ENCODE results near the gene LYPD6.

The LYPD6 gene

DNA sequence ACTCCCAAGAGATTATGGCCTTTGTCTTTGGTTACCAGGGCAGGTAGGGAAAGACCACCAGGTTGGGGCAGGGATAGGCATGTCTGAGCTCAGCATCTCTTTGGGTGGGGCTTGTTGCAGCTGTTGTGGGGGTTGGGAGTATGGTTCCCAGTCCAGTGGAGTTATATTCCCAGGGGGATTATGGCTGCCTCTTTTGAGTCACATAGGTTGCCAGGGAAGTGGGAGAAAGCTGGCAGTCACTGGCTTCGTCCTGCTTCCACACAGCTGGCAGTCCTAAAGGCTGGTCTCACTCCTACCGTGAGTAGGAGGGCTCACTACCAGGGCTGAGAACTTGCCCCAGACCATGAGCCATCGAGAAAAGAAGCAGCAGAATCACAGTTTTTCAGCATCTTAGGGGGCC, 79.1 kb downstream of the LYPD6 start:
- DNase-seq (ENCODE audit: low spot score) = no peak

DNA sequence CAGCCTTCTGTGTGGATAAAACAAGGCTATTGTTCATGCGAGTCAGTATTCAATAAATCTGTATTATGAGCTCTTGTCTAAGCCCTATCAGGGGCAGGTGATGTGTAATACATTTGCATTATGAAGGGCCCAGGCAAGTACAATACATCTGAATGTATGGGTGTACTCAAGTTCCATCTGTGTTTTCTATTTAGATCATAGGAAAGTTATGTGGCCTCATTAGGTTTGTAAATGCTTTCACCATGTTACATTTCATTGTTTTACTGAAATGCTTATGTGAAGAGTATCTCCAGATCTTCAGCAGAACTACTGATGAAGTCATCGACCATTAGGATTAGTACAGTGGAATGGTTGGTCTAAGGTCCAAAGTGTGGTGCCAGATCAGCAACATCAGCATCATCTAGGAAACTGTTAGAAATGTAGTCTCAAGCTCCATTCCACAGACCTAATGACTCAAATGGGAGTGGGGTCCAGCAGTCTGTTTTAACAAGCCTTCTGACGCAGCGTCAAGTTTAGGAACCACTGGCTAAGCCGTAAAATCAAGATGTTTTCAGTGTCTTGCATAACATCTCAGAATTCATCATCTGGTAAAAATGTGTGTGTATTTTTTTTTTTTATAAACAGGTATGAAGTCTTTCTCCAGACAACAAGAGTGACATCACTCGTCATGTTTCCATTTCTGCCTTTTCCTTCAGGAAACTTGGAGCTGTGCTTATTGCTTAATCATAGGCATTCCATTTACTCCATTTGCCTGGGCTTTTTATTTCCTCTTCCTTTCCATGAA, 80.5 kb downstream of the LYPD6 start:
- no peak for DNase-seq (ENCODE audit: low spot score)

DNA sequence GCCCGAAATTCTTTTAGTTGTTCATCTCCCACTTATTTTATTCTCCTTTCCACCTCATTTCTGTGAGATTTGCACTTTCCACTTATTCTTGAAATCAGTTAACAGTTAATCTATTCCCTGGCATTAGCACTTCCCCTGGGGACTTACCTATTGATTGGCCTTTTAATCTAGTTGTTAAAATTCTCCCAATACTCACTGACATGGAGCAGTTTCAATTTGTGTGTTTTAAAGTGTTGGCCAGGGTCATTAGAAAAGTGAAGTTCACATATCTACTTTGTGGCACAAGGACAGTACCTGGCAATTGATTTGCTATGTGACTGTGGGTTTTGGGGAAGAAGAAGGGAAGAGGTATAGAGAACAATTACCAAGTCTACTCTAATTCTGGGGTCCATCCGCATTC, 83.1 kb downstream of the LYPD6 start:
- no peak for DNase-seq (ENCODE audit: low spot score)

DNA sequence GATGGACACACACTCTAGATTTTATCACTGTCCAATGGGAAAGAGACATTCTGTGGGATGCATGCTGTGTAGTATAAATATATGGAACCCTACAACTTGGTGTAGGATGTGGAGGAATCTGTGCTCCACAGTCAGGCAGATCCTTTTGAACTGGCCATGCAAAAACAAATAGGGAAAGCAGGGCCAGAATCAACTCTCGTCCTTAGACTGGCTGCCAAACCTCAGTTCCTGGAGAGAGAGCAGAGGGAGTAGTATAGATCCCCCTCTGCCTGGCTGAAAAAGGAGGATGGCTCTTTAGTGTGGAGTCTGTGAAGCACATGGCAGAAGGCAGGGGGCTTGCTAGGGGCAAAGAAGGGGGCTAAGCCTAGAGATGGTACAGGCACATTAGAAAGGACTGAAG, 84.7 kb downstream of the LYPD6 start:
- no peak for DNase-seq (ENCODE audit: low spot score)

DNA sequence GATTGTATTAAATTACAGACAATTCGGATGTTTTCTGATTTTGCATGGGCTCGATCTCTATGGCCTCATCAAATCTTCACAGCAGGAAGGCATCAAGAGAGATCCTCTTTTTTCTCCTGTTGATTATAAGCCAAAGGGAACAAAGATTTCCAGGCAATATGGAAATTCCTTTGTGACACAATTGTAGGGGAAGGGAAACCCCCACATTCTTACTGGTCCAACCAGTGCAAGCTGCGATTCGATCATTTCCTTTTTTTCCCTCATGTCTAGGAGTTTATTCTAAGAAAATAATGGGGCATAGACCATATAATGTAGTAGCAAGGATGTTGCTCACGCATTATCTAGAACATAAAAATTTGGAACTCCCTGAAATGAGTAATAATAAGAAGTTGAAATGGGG, 87.7 kb downstream of the LYPD6 start:
- DNase-seq (ENCODE audit: low spot score) = no peak

DNA sequence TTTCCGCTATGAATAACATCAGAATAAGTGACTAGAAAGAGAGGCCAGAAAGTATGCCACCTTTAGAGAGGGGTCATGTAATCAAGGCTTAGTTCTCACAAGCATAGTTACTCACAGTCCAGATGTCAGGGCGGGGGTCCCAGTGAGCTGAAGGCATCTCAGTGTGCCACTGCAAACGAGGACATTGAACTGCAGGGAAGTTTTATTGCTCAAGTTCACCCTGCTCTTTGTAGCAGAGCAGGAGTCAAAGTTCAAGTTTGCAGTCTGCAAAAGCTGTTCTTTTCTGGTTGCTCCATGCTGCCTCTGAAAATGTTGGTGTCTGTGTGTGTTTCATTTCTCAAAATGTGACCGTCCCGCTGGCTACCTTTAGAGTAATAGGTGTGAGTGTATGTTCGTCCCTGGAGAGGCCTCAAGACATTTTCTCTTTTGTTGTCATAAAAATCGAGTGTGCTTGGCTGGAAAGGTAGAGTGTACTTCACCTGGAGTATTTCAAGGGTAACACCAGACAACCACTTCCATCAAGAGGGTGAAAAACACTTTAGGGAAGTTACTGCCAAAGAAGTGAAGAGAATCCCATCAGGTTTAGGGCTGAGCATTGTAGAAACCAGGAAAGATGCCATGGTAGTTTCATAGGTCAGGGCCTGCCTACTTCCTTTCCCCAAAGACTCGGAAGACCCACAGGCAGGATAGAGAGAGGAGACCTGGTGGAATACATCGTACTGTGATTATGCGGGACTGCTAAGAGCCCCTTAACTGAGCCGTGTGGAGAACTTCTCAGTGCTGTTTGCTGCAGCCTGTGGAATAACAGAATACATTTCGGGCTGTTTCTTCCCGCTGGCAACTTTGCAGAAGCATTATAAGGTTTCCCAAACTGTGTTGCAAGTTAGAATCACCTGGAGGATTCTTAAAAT, 89.9 kb downstream of the LYPD6 start:
- DNase-seq (ENCODE audit: low spot score) = no peak

DNA sequence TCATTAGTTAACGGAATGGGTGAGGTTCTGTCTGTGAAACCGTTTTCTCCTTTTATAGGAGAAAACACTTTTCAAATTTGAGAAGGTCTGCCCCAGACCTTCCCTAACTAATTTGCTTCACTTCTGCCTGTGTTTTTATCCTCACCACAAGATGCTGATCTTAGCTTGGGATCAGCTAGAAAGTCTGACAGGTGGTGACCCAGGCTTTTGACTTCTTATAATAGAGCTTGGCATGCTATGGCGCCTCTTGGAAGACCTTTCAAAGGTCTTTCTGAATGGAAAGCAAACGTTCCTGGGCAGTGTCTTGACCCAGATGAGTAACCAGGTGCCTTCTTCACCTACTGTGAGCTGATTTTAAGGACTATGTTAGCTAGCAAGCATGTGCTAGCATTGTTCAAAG, 91.4 kb downstream of the LYPD6 start:
- no peak for DNase-seq (ENCODE audit: low spot score)

DNA sequence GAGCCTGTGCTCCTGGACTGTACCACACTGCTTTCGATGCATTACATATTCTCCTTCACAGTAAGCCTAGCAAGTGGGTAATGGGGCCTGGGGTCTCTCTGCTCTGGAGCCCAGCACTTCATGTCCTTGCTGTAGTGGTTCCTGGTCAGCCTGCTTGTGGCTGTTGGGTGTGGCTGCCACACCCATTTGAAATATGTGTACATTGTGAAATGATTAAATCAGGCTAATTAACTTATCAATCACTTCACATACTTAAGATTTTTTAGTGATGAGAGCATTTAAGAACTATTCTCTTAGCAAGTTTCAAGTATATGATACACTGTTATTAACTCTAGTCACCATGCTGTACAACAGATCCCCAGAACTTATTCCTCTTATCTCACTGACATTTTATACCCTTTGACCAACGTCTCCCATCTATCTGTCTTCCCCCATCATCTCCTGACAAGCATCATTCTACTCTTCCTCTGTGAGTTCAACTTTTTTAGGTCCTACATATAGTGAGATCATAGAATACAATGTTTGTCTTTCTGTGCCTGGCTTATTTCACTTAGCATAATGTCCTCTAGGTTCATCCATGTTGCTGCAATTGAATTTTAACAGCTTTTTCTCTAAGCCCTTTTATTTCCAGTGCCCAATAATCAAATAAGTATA, 92.1 kb downstream of the LYPD6 start:
- no peak for DNase-seq (ENCODE audit: low spot score)

DNA sequence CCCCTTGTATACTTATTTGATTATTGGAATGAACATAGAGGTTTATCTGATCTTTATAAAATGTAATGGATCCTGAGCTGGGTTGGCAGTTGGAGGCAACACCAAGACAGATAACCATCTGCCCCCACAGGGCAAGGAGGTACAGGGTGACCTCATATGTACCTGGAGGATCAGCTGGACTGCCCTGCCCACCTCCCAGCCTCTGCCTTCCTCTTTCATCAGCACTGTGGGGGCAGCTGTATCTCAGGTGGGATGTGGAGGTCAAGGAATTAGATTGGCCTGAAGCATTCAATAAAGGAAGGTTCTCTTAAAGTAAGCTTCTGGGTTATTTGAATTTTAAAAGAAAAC, 92.6 kb downstream of the LYPD6 start:
- DNase-seq (ENCODE audit: low spot score) = no peak

DNA sequence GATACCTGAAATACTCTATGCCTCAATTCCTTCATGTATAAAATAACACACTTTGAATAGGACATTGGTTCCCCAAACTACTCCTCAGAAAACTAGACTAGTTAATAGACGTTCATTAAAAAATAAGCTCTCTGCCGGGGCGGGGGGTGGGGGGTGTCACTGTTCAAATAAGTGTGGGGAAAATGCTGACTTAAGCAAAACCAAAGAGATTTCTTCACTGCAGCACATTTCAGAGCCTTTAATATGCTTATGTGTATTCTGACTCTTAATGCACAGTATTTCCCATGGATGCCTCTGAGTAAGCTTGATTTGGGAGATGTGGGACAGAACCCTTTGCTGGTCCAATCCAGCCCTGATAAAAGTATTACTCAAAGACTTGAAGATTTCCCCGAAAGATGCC, 93.2 kb downstream of the LYPD6 start:
- DNase-seq (ENCODE audit: low spot score) = no peak

DNA sequence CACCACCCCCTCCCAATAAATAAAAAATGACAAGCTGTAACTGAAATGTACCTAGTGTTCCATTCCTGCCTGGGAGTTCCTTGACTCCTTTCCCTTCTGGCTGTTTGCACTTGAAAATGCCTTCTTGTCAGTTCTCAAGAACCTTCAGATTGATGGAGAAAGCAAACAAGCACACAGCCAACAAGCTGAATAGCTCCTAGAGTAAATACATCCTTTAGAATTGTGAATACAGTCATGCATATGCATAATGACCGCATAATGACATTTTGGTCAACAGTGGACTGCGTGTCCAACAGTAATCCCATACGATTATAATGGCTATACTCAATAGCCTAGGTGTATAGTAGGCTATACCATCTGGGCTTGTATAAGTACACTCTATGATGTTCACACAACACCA, 97.0 kb downstream of the LYPD6 start:
- DNase-seq (ENCODE audit: low spot score) = no peak

DNA sequence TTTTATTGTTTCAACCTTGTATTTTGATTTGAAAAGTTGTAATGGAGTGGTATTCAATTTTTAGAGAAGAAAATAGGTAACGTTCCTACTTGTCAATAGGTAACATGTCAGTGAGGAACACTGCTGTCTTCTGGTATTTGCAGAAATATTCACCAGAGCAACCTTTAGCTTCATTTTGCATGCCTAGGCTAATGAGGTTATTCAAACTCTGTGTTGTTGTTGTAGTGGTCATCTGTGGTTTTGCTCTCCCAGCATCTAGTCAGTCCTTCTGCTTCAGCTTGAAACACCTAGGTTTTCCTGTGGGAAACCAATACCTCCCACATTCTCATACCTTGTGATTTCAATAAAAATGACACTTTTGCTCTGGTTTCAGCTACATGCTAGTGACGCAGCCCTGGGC, 98.4 kb downstream of the LYPD6 start:
- no peak for DNase-seq (ENCODE audit: low spot score)

DNA sequence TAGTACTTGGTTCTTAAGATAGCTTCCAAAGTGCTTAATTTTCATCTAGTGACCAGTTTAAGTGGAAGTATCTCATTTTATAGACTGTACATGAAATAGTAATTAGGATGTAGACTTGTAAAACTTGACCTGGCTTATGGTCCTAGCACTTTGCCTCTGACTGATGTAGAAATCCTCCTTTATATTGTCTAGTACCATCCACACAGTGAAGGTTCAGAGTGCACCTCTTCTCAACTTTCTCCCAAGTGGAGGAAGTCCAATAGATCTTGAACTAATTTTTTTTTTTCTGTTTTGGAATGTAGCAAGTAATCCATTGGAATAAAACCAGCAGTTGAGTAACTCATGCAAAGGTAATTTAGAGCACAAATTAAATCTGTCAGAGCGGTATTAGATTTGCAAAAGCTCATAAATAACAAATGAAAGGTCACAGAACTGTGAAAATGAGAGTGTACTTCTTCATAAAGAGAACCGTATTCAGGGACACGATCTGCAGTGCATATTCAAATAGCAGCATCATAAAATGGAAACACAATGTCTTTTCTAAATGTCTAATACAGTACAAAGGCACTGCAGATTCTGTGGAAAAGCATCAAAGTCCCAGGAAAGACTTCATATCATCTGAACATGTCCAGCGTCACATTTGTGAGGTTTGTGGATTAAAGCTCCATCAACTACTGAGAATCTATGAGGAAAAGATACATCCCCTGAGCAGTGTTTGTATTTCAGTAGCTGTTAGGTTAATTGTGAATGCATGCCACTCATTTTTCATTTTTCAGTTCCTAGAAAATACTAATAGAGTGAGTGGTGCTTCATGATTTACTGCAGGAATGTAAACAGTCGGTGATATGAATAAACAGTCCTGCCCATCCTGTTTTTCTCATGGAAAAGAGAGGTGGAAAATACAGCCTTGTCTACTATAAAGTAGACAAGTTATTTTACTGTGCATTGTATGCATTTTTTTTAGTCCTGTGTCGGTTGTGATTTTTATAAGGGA, 100.7 kb downstream of the LYPD6 start:
- no peak for DNase-seq (ENCODE audit: low spot score)

DNA sequence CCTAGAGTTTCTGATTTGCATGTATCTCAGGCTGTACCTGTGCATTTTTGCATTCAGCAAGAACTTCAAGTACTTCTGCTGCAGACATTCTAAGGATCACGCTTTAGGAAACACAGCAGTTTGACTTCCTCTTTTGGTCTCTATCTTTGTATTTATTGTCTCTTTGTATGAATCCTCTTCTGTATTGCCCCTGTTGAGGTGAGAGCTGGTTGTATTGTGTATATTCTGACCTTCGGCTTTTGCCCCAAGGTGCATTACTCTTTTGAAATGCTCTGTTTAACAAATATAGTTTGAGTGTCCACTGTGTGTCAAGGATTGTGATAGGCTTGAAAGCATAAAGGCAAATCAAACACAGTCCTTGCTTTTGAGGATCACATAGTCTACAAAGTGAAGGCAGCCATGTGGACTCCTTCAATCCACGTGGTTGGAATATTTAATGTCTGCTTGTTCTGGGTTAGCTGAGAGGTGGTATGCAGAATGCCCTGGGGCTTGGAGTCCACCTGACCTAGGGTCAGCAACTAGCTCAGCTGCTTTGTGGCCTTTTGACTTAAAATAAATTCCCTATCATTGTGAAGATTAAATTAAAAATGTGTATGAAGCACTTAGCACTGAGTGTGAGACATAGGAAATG, 108.1 kb downstream of the LYPD6 start:
- DNase-seq (ENCODE audit: low spot score) = no peak

DNA sequence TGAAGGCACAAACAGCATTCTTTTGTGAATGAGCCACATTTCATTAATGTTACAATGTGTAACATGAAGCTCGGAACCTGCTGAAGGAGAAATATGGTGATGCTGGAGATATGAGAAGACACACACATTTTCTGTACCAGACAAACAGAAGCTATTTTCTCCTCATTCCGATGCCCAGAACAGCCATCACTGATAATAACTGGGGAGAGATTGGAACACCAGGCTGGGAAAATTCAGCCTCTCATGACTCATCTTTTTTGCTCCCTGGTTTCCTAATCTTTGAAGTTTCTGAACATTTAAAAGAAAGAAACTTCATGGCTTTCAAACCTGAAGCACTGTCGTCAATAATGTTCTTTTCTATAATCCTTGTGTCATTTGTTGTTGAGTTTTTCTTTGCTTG, 110.9 kb downstream of the LYPD6 start:
- DNase-seq (ENCODE audit: low spot score) = no peak

DNA sequence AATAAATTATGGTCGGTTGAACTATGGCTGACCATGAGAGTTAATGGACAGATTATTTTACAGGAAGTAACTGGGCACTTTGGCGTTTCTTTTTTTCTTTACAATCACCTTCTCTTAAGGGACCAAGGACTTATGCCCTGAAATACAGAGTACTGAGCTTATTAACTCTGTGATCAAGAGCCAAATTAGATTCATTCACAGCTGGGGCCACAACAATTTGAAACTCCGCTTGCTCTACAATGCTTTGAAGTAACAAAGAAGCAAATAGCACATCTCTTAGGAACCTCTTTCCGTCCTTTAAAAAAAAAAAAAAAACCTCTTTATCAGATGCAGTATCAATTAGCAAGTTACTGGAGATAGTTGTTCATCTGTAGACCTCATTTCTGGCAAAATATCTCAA, 112.0 kb downstream of the LYPD6 start:
- DNase-seq (ENCODE audit: low spot score) = no peak

DNA sequence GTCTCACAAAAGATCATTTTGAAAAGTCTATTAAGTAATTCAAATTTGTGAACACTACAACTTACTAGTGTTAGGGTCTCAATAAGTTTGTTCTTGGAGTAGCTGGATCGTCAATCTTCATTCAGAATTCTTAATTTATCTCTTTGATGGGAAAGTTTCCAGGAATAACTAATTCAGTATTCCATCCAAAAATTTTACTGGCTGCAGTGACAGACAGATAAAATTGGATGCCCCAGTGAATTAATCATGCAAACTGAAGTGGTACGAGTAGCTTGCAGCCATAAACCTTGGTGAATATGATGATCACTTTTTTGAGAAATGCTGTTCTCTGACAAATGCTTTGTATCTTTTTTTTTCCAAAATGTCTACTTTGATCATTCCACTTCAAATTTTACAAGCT, 112.8 kb downstream of the LYPD6 start:
- DNase-seq (ENCODE audit: low spot score) = no peak

DNA sequence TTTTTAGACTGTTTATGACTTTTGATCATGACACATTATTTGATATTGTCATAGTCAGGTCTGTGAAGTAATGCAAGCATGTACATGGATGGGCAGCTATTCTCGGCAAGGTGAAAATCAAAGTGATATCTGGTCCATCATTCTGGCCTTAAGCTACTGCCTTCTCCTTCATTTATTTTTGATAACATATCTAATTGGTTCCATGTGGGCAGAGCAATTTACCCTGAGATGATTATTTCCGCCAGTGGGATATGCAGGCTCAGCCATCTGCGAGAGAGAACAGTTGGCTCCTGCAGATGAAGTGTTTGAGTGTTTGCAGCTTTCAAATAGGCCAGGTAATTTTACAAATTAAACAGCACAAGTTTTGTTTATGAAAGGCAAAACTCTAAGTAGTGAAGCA, 116.4 kb downstream of the LYPD6 start:
- no peak for DNase-seq (ENCODE audit: low spot score)

DNA sequence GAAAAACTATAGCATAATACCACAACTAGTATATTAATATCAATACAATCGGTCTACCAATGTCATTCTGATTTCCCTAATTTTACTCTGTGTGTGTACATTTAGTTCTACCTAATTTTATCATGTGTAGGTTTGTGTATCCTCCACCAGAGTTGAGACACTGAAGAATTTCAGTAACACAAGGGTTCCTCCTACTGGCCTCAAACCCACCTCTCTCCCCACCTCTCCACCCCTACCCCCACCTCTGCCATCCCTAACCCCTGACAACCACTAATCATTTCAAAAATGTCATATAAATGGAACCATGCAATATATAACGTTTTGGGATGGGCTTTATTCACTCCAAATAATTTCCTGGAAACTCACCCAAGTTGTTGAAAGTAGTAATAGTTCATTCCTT, 117.9 kb downstream of the LYPD6 start:
- DNase-seq (ENCODE audit: low spot score) = no peak

DNA sequence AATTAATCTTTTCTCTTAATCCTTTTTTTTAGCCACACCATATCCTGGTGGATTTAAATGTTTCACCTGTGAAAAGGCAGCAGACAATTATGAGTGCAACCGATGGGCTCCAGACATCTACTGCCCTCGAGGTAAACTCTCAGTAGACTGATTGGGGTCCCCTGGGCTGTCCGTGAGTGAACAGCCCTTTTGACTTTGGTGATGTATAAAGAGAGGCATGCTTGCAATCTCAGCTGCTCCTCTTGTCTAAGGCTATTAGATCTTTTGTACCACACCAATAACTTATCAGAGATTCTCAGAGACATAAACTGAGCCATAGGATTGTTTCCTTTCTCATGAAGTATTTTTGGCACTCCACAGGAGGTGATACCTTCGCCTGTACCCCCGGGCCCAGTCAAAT, 118.6 kb downstream of the LYPD6 start:
- no peak for DNase-seq (ENCODE audit: low spot score)

DNA sequence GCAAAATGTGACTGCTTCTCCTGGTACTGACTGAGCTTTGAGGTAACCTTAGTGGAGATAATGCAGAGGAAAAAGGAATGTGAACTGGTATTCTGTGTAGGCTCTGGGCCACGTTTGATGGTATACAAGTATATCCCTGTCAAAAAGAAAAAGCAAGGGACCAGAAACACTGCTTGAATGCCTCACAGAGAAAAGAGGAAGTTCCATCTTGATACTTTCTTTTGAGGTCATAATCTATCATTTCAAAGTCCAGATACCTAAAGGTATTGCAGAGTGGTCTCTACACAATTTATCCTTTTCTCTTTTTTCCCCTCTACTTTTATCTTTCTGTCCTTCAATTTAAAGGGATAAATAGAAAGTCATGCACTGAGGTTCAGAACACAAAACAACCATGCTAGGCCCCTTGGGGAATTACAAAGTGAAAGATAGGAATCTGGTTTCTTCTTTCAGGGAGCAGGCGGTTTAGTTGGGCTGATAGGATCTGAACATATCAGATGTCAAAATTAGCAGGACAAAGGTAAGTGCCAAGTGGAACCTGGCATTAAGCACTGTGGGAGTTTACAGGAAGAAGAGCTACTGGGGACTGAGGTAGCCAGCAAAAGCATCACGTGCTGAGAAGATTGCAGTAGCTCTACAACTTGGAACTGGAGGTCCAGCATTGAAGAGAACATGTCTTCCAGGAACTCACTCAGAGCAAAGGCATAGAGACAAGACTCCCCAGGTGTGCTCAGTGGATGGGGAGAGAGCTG, 121.2 kb downstream of the LYPD6 start:
- no peak for DNase-seq (ENCODE audit: low spot score)

Measured in putamen (tissue), 1 donor.